C4-2B (cell line): Measurements from ENCODE around the gene NRG2.

Experiments
- CTCF ChIP-seq: fragments of 450-650 bp; conservative IDR thresholded peaks from 2 replicates; pipeline ENCODE4 v1.5.1; 2017; ENCODE audit warnings: mild to moderate bottlenecking
- ZFX ChIP-seq: fragments of 450-650 bp; IDR thresholded peaks from 2 replicates; pipeline ENCODE4 v1.6.1; 2017

- TF ChIP-seq CTCF (no peak), ZFX (no peak)
These were observed 117.9 kb downstream of the NRG2 start for GRCh38 chr5:139925216-139925562.
